ENCODE data around the gene HECW1.
"Not testable (repeated sequence)": the region's sequence is repeated elsewhere in the genome, so short reads cannot be mapped to it uniquely, and the experiment has no call there.

- not testable (repeated sequence) for TF ChIP-seq CEBPB (IDR thresholded peaks at IDR 0.05; ENCODE audit: borderline replicate concordance in 1 of 2, low read depth in 2 of 2, low read length in 2 of 2); CTCF (IDR thresholded peaks at IDR 0.05 in 2 of 3, conservative IDR thresholded peaks at IDR 0.05 in 1 of 3; ENCODE audit: control insufficient read depth in 2 of 3, extremely low read depth in 1 of 3, insufficient read depth in 1 of 3, low read depth in 3 of 3, low read length in 3 of 3); GABPA (IDR thresholded peaks at IDR 0.05; ENCODE audit: low read depth); SIX5 (IDR thresholded peaks at IDR 0.05; ENCODE audit: low read depth, low read length, severe bottlenecking); POLR2A (IDR thresholded peaks at IDR 0.05; ENCODE audit: low read depth, low read length); USF1 (IDR thresholded peaks at IDR 0.05; ENCODE audit: borderline replicate concordance, extremely low read length, insufficient read depth, low read depth, low read length); CREB1 (IDR thresholded peaks at IDR 0.05; ENCODE audit: low read depth); ZNF274 (IDR thresholded peaks at IDR 0.05; ENCODE audit: insufficient read depth, insufficient read length); ZNF217 (IDR thresholded peaks at IDR 0.05); JUND (IDR thresholded peaks at IDR 0.05; ENCODE audit: low read depth, low read length); NBN (IDR thresholded peaks at IDR 0.05); HCFC1 (IDR thresholded peaks at IDR 0.05; ENCODE audit: low read length); NRF1 (conservative IDR thresholded peaks at IDR 0.05; ENCODE audit: low read depth, low read length)
Measured at GRCh38 chr7:43573832-43574231, 461.4 kb downstream of the HECW1 start.

Measured in GM12878 (cell line).